ENCODE results near the gene PSMB2. TPM values are rescaled to one million over a fixed set of nuclear protein-coding genes. Genes with fewer than 3 reads are reported as not detected.

Gene PSMB2
- total RNA-seq, 1 experiment from 2014 or later, result 82.6 TPM

- no TSS peak for BruUV-seq (replicated peaks)
These were observed 36.1 kb downstream of the PSMB2 start for GRCh38 chr1:35605071-35605866.

GRCh38 chr1:35603941-35604340, 37.4 kb downstream of the PSMB2 start:
- TF ChIP-seq CTCF (IDR thresholded peaks at IDR 0.05; ENCODE audit: unreplicated experiment), result no peak
- ChIA-PET CTCF (interaction anchor here (1.4 to 3.4 kb wide), 2 partner anchors 112 to 123 kb away, joined by 3 to 15 read pairs; no protein-coding TSS in a partner anchor), POLR2A (interaction anchor here (0.6 kb wide), 1 partner anchor 405 kb away, joined by 3 read pairs; no protein-coding TSS in a partner anchor)
- Mint-ChIP-seq H3K27ac (ENCODE audit: low read depth, unreplicated experiment) (no peak overlapping the region), H3K36me3 (ENCODE audit: insufficient read depth, unreplicated experiment) (peaks cover 77% of the 10 kb centered on the region), H3K27me3 (ENCODE audit: insufficient read depth, unreplicated experiment) (no peaks in the 10 kb centered on the region), H3K9me3 (ENCODE audit: unreplicated experiment) (no peaks in the 10 kb centered on the region), H3K4me3 (ENCODE audit: unreplicated experiment) (no peak overlapping the region), H3K4me1 (ENCODE audit: insufficient read depth, unreplicated experiment) (peaks cover 6% of the 10 kb centered on the region)
- intact Hi-C loops (cut with micrococcal nuclease), result no loop called here
- no peak for DNase-seq (ENCODE audit: unreplicated experiment)
- BruUV-seq (replicated peaks), result no TSS peak

More at GRCh38 chr1:35605071-35605866, 36.1 kb downstream of the PSMB2 start:
- Mint-ChIP-seq H3K4me1 (ENCODE audit: insufficient read depth, unreplicated experiment) (peaks cover 6% of the 10 kb centered on the region), H3K4me3 (ENCODE audit: unreplicated experiment) (no peak overlapping the region), H3K36me3 (ENCODE audit: insufficient read depth, unreplicated experiment) (peaks cover 76% of the 10 kb centered on the region), H3K9me3 (ENCODE audit: unreplicated experiment) (no peaks in the 10 kb centered on the region), H3K27ac (ENCODE audit: low read depth, unreplicated experiment) (peak overlapping the region; percentile 35), H3K27me3 (ENCODE audit: insufficient read depth, unreplicated experiment) (no peaks in the 10 kb centered on the region)
- DNase-seq (ENCODE audit: unreplicated experiment), result no peak
- ChIA-PET POLR2A (interaction anchor here (0.6 to 0.7 kb wide), 2 partner anchors 20 kb away, joined by 3 read pairs; no protein-coding TSS in a partner anchor), CTCF (interaction anchor here (0.9 to 3.4 kb wide), 2 partner anchors 20 to 122 kb away, joined by 3 to 15 read pairs; no protein-coding TSS in a partner anchor)
- intact Hi-C loops (cut with micrococcal nuclease), result no loop called here
- no peak for TF ChIP-seq CTCF (IDR thresholded peaks at IDR 0.05; ENCODE audit: unreplicated experiment)

- ChIA-PET POLR2A (interaction anchor here (0.6 kb wide), 1 partner anchor 405 kb away, joined by 3 read pairs; no protein-coding TSS in a partner anchor), CTCF (interaction anchor here (1.4 to 3.4 kb wide), 2 partner anchors 112 to 124 kb away, joined by 3 to 15 read pairs; no protein-coding TSS in a partner anchor)
- BruUV-seq (replicated peaks), result no TSS peak
- intact Hi-C loops (cut with micrococcal nuclease), result no loop called here
- Mint-ChIP-seq H3K4me3 (ENCODE audit: unreplicated experiment) (no peak overlapping the region), H3K27me3 (ENCODE audit: insufficient read depth, unreplicated experiment) (no peaks in the 10 kb centered on the region), H3K9me3 (ENCODE audit: unreplicated experiment) (no peaks in the 10 kb centered on the region), H3K36me3 (ENCODE audit: insufficient read depth, unreplicated experiment) (peaks cover 74% of the 10 kb centered on the region), H3K4me1 (ENCODE audit: insufficient read depth, unreplicated experiment) (peaks cover 6% of the 10 kb centered on the region), H3K27ac (ENCODE audit: low read depth, unreplicated experiment) (no peak overlapping the region)
- no peak for TF ChIP-seq CTCF (IDR thresholded peaks at IDR 0.05; ENCODE audit: unreplicated experiment)
- no peak for DNase-seq (ENCODE audit: unreplicated experiment)
These were observed 37.9 kb downstream of the PSMB2 start for GRCh38 chr1:35603468-35603867.

- no peak overlapping the region for H3K4me3 Mint-ChIP-seq (ENCODE audit: unreplicated experiment)
- BruUV-seq (replicated peaks), result no TSS peak
- H3K27me3 Mint-ChIP-seq (ENCODE audit: insufficient read depth, unreplicated experiment), result no peaks in the 10 kb centered on the region
- peaks cover 54% of the 10 kb centered on the region for H3K36me3 Mint-ChIP-seq (ENCODE audit: insufficient read depth, unreplicated experiment)
- no peak for TF ChIP-seq CTCF (IDR thresholded peaks at IDR 0.05; ENCODE audit: unreplicated experiment)
- H3K27ac Mint-ChIP-seq (ENCODE audit: low read depth, unreplicated experiment), result no peak overlapping the region
- no peak for DNase-seq (ENCODE audit: unreplicated experiment)
- CTCF ChIA-PET, result interaction anchor here (1.0 to 2.0 kb wide), 3 partner anchors 8 to 126 kb away, joined by 4 to 5 read pairs (median 5); no protein-coding TSS in a partner anchor
- no peaks in the 10 kb centered on the region for H3K9me3 Mint-ChIP-seq (ENCODE audit: unreplicated experiment)
- POLR2A ChIA-PET, result interaction anchor here (1.1 kb wide), 1 partner anchor 33 kb away, joined by 3 read pairs; no protein-coding TSS in a partner anchor
- intact Hi-C loops (cut with micrococcal nuclease), result no loop called here
- H3K4me1 Mint-ChIP-seq (ENCODE audit: insufficient read depth, unreplicated experiment), result peaks cover under 1% of the 10 kb centered on the region
These were observed 40.7 kb downstream of the PSMB2 start for GRCh38 chr1:35600593-35600992.
